ENCODE data around the gene CELSR1. TPM values are rescaled to one million over a fixed set of nuclear protein-coding genes. Genes with fewer than 3 reads are reported as not detected.
A peak's percentile ranks its signal among the peaks of the same experiment; 100 is the strongest.

Gene CELSR1
- total RNA-seq, 1 donor from 2014 or later = 18.8 TPM

DNA sequence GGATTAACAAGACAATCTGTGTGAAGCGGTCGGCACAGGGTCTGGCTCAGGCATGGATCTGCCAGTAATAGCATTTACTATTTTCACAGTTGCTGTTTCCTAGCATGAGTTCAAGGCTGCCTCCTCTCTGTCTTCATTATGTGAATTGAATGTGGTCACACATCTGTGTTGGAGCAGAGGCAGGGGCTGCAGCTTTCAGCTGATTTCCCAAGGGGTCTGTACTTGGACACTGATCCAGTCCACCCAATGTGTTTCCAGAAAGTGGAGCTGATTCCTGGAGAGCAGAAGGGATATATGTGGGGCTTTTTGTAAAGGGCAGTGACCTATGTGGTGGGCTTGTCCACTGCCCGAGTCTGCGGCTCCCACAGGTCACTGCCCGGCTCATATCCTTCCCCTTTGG is 3.5 kb upstream of the CELSR1 start:
- DNase-seq (ENCODE audit: low spot score in 2 of 2, unreplicated experiment in 2 of 2) = no peak
- TF ChIP-seq, protein P1, sequence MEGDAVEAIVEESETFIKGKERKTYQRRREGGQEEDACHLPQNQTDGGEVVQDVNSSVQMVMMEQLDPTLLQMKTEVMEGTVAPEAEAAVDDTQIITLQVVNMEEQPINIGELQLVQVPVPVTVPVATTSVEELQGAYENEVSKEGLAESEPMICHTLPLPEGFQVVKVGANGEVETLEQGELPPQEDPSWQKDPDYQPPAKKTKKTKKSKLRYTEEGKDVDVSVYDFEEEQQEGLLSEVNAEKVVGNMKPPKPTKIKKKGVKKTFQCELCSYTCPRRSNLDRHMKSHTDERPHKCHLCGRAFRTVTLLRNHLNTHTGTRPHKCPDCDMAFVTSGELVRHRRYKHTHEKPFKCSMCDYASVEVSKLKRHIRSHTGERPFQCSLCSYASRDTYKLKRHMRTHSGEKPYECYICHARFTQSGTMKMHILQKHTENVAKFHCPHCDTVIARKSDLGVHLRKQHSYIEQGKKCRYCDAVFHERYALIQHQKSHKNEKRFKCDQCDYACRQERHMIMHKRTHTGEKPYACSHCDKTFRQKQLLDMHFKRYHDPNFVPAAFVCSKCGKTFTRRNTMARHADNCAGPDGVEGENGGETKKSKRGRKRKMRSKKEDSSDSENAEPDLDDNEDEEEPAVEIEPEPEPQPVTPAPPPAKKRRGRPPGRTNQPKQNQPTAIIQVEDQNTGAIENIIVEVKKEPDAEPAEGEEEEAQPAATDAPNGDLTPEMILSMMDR (IDR thresholded peaks at IDR 0.05; ENCODE audit: unreplicated experiment) = no peak
- no peaks in the 10 kb centered on the region for H3K9me3 Mint-ChIP-seq
- no peak overlapping the region for H3K27ac Mint-ChIP-seq
- no peak overlapping the region for H3K4me3 Mint-ChIP-seq
- peaks cover 40% of the 10 kb centered on the region for H3K27me3 Mint-ChIP-seq (ENCODE audit: low read depth)
- peaks cover 17% of the 10 kb centered on the region for H3K4me1 Mint-ChIP-seq
- no peaks in the 10 kb centered on the region for H3K36me3 Mint-ChIP-seq

DNA sequence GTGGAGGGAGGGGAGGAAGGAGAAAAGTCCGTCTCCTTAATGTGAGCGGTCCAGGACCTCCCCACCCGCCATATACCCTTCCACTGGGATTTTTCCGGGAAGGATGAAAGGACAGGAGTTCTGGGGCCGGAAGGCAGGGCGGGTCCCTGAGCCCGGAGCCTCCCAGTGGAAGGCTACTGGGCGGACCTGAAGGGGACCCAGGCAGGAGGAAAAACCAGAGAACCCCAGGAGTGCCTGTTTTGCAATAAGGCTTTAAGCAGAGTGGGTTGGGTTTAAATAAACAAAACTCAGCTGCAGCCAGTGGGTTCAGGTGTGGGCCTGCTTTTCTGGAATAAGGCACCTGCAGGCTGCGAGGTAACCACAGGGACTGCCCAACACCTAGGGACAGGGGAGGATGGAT is 1.7 kb upstream of the CELSR1 start:
- peaks cover 9% of the 10 kb centered on the region for H3K36me3 Mint-ChIP-seq
- no peaks in the 10 kb centered on the region for H3K9me3 Mint-ChIP-seq
- H3K4me3 Mint-ChIP-seq = peak overlapping the region; percentile 60
- DNase-seq (ENCODE audit: low spot score in 2 of 2, unreplicated experiment in 2 of 2) = no peak
- peaks cover 53% of the 10 kb centered on the region for H3K27me3 Mint-ChIP-seq (ENCODE audit: low read depth)
- peaks cover 17% of the 10 kb centered on the region for H3K4me1 Mint-ChIP-seq
- TF ChIP-seq, protein P1 (IDR thresholded peaks at IDR 0.05; ENCODE audit: unreplicated experiment) = no peak
- H3K27ac Mint-ChIP-seq = no peak overlapping the region

DNA sequence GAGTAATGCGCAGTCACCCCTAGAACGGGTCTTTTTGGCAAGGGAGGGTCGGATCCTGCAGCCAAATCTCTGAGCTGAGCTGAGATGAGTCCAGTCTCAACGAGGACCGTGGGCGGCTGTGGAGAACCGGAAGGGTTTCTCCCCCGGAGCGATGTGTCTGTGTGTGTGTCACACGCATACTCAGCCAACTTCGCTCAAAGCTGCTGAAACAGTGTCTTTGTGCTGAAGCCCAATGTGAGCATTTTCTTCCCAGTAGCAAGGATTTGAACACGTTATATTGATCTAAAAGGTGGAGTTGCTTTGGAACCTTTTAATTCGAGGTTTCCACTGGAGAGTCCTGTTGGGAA is 1.4 kb upstream of the CELSR1 start:
- TF ChIP-seq, protein P1 (IDR thresholded peaks at IDR 0.05; ENCODE audit: unreplicated experiment) = no peak
- peaks cover 53% of the 10 kb centered on the region for H3K27me3 Mint-ChIP-seq (ENCODE audit: low read depth)
- H3K4me3 Mint-ChIP-seq = peak overlapping the region; percentile 60
- peaks cover 13% of the 10 kb centered on the region for H3K36me3 Mint-ChIP-seq
- H3K4me1 Mint-ChIP-seq = peaks cover 17% of the 10 kb centered on the region
- no peak overlapping the region for H3K27ac Mint-ChIP-seq
- H3K9me3 Mint-ChIP-seq = no peaks in the 10 kb centered on the region
- no peak for DNase-seq (ENCODE audit: low spot score in 2 of 2, unreplicated experiment in 2 of 2)

DNA sequence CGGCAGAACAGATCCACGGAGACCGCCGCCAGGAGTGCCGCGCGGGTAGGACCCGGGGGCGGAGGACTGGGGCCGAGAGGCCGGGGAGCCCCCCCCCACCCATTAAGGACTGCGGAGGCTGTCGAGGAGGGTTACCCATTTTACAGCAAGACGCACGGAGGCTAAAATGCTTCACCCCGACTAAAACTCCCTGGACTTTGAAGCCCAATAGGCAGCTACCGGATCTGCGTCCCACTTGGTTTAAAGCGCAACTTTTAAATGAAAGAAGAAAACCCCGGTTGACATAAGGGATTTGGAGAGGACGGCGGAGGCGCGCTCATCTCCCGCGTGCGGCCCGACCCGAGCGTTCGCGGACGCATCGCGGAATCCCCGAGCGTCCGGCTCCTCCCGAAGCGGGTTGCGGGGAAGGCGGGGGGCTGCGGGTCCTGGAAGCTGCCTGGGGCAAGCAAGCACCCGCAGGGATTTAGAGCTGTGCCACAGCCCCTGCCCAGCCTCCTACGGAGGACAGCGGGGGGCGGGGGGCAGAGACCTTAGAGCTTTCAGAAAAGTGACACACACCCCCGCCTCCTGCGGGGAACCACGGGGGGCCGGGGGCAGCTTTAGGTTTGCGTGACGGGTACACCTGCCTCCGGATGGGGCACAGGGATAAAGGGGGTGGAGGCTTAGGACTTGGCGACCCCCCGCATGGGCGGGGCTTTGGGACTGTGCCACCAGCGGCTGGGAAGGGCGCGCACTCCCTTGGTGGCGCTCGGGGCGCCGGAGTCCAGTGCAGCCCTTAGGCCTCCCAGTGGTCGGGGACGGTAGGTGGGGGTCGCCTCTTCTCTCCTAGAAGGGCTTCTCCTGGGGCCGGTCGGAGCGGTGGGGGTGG is 760 bp upstream of the CELSR1 start:
- no peaks in the 10 kb centered on the region for H3K9me3 Mint-ChIP-seq

DNA sequence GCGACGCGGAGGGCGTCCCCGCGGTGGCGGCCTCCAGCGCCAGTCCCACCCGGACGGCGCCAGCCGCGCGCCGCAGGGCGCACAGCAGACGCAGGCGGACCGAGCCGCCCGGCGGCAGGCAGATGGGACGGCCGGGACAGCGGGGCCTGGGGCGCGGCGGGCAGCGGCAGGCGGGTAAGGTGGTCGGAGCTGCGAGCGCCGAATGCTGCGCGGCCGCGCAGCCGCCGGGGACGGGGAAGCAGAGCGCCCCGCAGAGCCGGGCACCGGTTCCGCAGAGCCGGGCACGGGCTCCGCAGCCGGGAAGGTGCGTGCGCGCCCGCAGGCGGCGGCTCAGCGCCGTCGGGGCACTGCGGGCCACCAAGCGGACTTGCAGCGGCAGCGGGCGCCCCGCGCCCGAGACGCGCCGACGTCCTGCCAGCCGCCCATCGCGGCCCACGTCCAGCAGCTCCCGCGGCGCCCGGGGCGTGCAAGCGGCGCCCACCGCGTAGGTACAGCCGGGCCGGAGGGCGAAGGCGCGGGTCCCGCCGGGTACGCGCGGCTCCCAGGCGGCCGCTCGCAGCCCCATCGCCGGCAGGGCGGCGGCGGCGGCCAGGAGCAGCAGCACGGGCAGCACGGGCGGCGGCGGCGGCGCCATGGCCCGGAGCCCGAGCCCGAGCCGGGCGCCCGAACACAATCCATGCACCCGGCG is 739 bp downstream of the CELSR1 start:
- no peak overlapping the region for H3K27ac Mint-ChIP-seq
- no peak overlapping the region for H3K4me3 Mint-ChIP-seq
- H3K27me3 Mint-ChIP-seq (ENCODE audit: low read depth) = peaks cover 49% of the 10 kb centered on the region
- H3K36me3 Mint-ChIP-seq = peaks cover 21% of the 10 kb centered on the region
- peaks cover 19% of the 10 kb centered on the region for H3K4me1 Mint-ChIP-seq
- TF ChIP-seq, protein P1 (IDR thresholded peaks at IDR 0.05; ENCODE audit: unreplicated experiment) = no peak
- no peaks in the 10 kb centered on the region for H3K9me3 Mint-ChIP-seq
- no peak for DNase-seq (ENCODE audit: low spot score in 2 of 2, unreplicated experiment in 2 of 2)

More for the DNA sequence above, 760 bp upstream of the CELSR1 start:
- H3K4me1 Mint-ChIP-seq = peaks cover 17% of the 10 kb centered on the region
- peaks cover 51% of the 10 kb centered on the region for H3K27me3 Mint-ChIP-seq (ENCODE audit: low read depth)
- TF ChIP-seq, protein P1 (IDR thresholded peaks at IDR 0.05; ENCODE audit: unreplicated experiment) = peak; percentile 23
- H3K27ac Mint-ChIP-seq = no peak overlapping the region
- DNase-seq (ENCODE audit: low spot score in 2 of 2, unreplicated experiment in 2 of 2) = no peak
- H3K36me3 Mint-ChIP-seq = peaks cover 16% of the 10 kb centered on the region
- peak overlapping the region; percentile 60 for H3K4me3 Mint-ChIP-seq
